Keratinocyte (primary cell): Measurements from ENCODE around the gene SBK1. TPM values are rescaled to one million over a fixed set of nuclear protein-coding genes. Genes with fewer than 3 reads are reported as not detected.

Source experiments
- DNase-seq: peaks from one replicate; pipeline ENCODE4 v3.0.0-alpha.2; 2011; ENCODE audit warnings: low read depth, missing footprints, low spot score
- FAIRE-seq: peaks from 2 replicates; lab custom pipeline; 2011; peaks lifted over from hg19 to GRCh38; lab: Jason Lieb, UNC
- H2AFZ ChIP-seq: 2 replicates; pipeline ENCODE4 v1.6.0; 2012; ENCODE audit warnings: low read length, control low read depth, inconsistent platforms; ENCODE audit not compliant: control insufficient read depth
- H3K27ac ChIP-seq: 2 replicates; pipeline ENCODE4 v1.5.1; 2011; ENCODE audit warnings: low read length; ENCODE audit not compliant: control insufficient read depth, insufficient read depth
- H3K27me3 ChIP-seq: 3 replicates; pipeline ENCODE4 v1.6.0; 2011; ENCODE audit warnings: low read length; ENCODE audit not compliant: control insufficient read depth, insufficient read depth; ENCODE audit errors: extremely low read depth
- H3K36me3 ChIP-seq, 2 experiments: 2 replicates in 1 of 2; 3 replicates in 1 of 2; pipeline ENCODE4 v1.5.1; 2011; ENCODE audit warnings: low read length in 2 of 2, mild to moderate bottlenecking in 1 of 2; ENCODE audit not compliant: control insufficient read depth in 2 of 2, insufficient read depth in 2 of 2; ENCODE audit errors: extremely low read depth in 1 of 2
- H3K4me1 ChIP-seq: 3 replicates; pipeline ENCODE4 v1.5.1; 2011; ENCODE audit warnings: low read length; ENCODE audit not compliant: control insufficient read depth, insufficient read depth; ENCODE audit errors: extremely low read depth
- H3K4me2 ChIP-seq: 3 replicates; pipeline ENCODE4 v1.6.0; 2011; ENCODE audit warnings: low read depth, low read length; ENCODE audit not compliant: control insufficient read depth, insufficient read depth; ENCODE audit errors: extremely low read depth
- H3K4me3 ChIP-seq, 3 experiments: fragments of 200-600 bp in 1 of 3; sonication (generic) in 1 of 3; 2 replicates in 2 of 3; 3 replicates in 1 of 3; pipeline ENCODE4 v1.5.1; 2011 to 2016; ENCODE audit warnings: low read length in 3 of 3, mild to moderate bottlenecking in 3 of 3, control low read depth in 2 of 3, inconsistent platforms in 1 of 3, low read depth in 1 of 3, mixed read lengths in 1 of 3, mixed run types in 1 of 3, moderate library complexity in 1 of 3; ENCODE audit not compliant: control insufficient read depth in 2 of 3, insufficient read depth in 2 of 3; ENCODE audit errors: extremely low read depth in 1 of 3
- H3K79me2 ChIP-seq: 2 replicates; pipeline ENCODE4 v1.6.0; 2012; ENCODE audit warnings: low read length; ENCODE audit not compliant: control insufficient read depth, insufficient read depth
- H3K9ac ChIP-seq: 3 replicates; pipeline ENCODE4 v1.6.0; 2011; ENCODE audit warnings: low read length; ENCODE audit not compliant: control insufficient read depth, insufficient read depth; ENCODE audit errors: extremely low read depth
- H3K9me1 ChIP-seq: 3 replicates; pipeline ENCODE4 v1.6.0; 2011; ENCODE audit warnings: low read length; ENCODE audit not compliant: control insufficient read depth, insufficient read depth; ENCODE audit errors: extremely low read depth
- H3K9me3 ChIP-seq: 2 replicates; pipeline ENCODE4 v1.5.1; 2012; ENCODE audit warnings: low read depth, low read length; ENCODE audit not compliant: control insufficient read depth
- H4K20me1 ChIP-seq: 3 replicates; pipeline ENCODE4 v1.6.0; 2011; ENCODE audit warnings: low read length; ENCODE audit not compliant: control insufficient read depth, insufficient read depth; ENCODE audit errors: extremely low read depth
- EZH2 ChIP-seq: IDR thresholded peaks from one replicate; pipeline ENCODE4 v1.6.1; 2012; ENCODE audit warnings: inconsistent platforms, mild to moderate bottlenecking, low read length, moderate library complexity
- dilution Hi-C: fragments of 300-500 bp; cut with MboI; formaldehyde crosslinking; loops from one replicate; pipeline ENCODE4 v1.7.0; 2020; ENCODE audit warnings: low sequenced_read_pairs; ENCODE audit not compliant: extremely low pct_ligation_motif_present
- polyA plus RNA-seq, 5 experiments: library from polyadenylated mRNA; depleted of rRNA in 3 of 5; stranded (reverse) in 3 of 5; stranded (forward) in 1 of 5; unstranded in 1 of 5; fragments of >200 nt; gene quantifications; 1 replicate in 1 of 5; 2 replicates in 3 of 5; 3 replicates in 1 of 5; pipeline versions ENCODE4 v1.2.1 to v1.2.3, GENCODE V29; 2011 to 2012; ENCODE audit warnings: missing spikeins in 2 of 5, low read depth in 1 of 5, low replicate concordance in 1 of 5
- TF ChIP-seq, protein P1 (sequence below), 3 experiments: IDR thresholded peaks in 1 of 3; conservative IDR thresholded peaks in 1 of 3; optimal IDR thresholded peaks in 1 of 3; 2 replicates in 2 of 3; 3 replicates in 1 of 3; pipeline versions ENCODE3 to v1.5.1; 2011; ENCODE audit warnings: low read length in 3 of 3, mild to moderate bottlenecking in 3 of 3, moderate library complexity in 2 of 3, control low read depth in 1 of 3, inconsistent platforms in 1 of 3; ENCODE audit not compliant: insufficient read depth in 2 of 3; ENCODE audit errors: extremely low read depth in 1 of 3

Gene SBK1
- polyA plus RNA-seq, 1 donor (not counting 4 experiments of a cell fraction or from before 2014, with no cell fraction given): 0.04 TPM

DNA sequence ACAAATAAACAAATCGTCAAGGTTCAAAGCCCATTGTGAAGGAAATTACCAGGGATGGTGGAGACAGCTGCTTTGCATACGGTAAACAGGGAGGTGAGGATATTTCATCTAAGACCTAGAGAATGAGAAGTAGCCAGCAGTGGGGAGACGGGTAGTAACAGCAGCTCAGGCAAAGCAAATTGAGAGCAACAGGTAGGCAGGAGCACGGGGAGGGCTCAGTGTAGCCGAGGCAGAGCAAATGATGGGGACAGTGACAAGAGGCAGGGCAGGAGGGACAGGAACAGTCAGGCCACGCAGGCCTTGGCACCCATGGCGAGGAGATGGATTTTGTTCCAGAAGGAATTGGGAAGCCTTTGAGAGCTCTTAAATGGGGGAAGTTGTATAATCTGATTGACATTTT lies 29.0 kb upstream of the SBK1 start:
- H3K9ac ChIP-seq: no peak overlapping the region
- no peaks in the 10 kb centered on the region for H3K9me1 ChIP-seq
- dilution Hi-C loops: no loop called here
- H3K27me3 ChIP-seq: peaks cover 32% of the 10 kb centered on the region
- H3K4me3 ChIP-seq: no peak overlapping the region
- FAIRE-seq (no peak), DNase-seq (no peak)
- H3K27ac ChIP-seq: no peak overlapping the region
- H3K4me2 ChIP-seq: no peak overlapping the region
- H3K4me1 ChIP-seq: no peaks in the 10 kb centered on the region
- H4K20me1 ChIP-seq: no peaks in the 10 kb centered on the region
- H3K79me2 ChIP-seq: no peaks in the 10 kb centered on the region
- H2AFZ ChIP-seq: no peak overlapping the region
- H3K36me3 ChIP-seq: no peaks in the 10 kb centered on the region
- no peaks in the 10 kb centered on the region for H3K9me3 ChIP-seq
- no peak for TF ChIP-seq EZH2
- TF ChIP-seq, protein P1, sequence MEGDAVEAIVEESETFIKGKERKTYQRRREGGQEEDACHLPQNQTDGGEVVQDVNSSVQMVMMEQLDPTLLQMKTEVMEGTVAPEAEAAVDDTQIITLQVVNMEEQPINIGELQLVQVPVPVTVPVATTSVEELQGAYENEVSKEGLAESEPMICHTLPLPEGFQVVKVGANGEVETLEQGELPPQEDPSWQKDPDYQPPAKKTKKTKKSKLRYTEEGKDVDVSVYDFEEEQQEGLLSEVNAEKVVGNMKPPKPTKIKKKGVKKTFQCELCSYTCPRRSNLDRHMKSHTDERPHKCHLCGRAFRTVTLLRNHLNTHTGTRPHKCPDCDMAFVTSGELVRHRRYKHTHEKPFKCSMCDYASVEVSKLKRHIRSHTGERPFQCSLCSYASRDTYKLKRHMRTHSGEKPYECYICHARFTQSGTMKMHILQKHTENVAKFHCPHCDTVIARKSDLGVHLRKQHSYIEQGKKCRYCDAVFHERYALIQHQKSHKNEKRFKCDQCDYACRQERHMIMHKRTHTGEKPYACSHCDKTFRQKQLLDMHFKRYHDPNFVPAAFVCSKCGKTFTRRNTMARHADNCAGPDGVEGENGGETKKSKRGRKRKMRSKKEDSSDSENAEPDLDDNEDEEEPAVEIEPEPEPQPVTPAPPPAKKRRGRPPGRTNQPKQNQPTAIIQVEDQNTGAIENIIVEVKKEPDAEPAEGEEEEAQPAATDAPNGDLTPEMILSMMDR (optimal IDR thresholded peaks at IDR 0.05 in 1 of 3, IDR thresholded peaks at IDR 0.05 in 1 of 3, conservative IDR thresholded peaks at IDR 0.05 in 1 of 3; ENCODE audit: extremely low read depth in 1 of 3, insufficient read depth in 2 of 3, low read length in 3 of 3): no peak

DNA sequence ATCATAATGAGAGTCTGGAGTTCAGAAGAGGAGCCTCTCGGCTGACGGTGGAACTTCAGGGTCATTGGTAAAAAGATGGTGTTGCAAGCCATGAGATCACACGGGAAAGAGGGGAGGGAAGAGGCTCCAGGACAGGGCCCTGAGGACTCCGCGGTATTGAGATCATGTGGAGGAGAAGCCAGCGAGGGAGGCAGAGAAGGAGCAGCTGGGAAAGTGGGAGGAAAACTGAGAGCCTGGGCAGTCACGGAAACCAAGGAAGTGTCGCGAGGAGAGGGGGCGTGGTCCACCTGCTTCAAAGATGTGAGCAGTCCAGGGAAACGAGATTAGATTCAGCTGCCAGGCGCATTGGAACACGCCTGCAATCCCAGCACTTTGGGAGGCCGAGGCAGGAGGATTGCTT lies 27.7 kb upstream of the SBK1 start:
- Histone ChIP-seq H3K9ac (no peak overlapping the region), H3K4me1 (no peaks in the 10 kb centered on the region), H3K27ac (no peak overlapping the region), H3K4me2 (no peak overlapping the region), H3K79me2 (no peaks in the 10 kb centered on the region), H3K27me3 (peaks cover 19% of the 10 kb centered on the region), H3K36me3 (no peaks in the 10 kb centered on the region), H3K9me1 (no peaks in the 10 kb centered on the region), H3K9me3 (no peaks in the 10 kb centered on the region), H3K4me3 (no peak overlapping the region), H2AFZ (no peak overlapping the region), H4K20me1 (no peaks in the 10 kb centered on the region)
- dilution Hi-C loops: no loop called here
- FAIRE-seq: no peak
- no peak for DNase-seq
- no peak for TF ChIP-seq EZH2
- TF ChIP-seq, protein P1 (optimal IDR thresholded peaks at IDR 0.05 in 1 of 3, IDR thresholded peaks at IDR 0.05 in 1 of 3, conservative IDR thresholded peaks at IDR 0.05 in 1 of 3; ENCODE audit: extremely low read depth in 1 of 3, insufficient read depth in 2 of 3, low read length in 3 of 3): no peak
